GM23338 (cell line): ENCODE data around the gene RGCC. TPM values are rescaled to one million over a fixed set of nuclear protein-coding genes. Genes with fewer than 3 reads are reported as not detected.

Experiments
- ATAC-seq: fragments of 200-7000 bp; cut with Tn5 transposase; 3 replicates; pipeline ENCODE4 v1.9.1; 2020
- DNase-seq: peaks from one replicate; pipeline ENCODE4 v3.0.0-alpha.2; 2015; ENCODE audit warnings: low spot score
- H2AFZ ChIP-seq: fragments of 200-600 bp; sonication (generic); 2 replicates; pipeline ENCODE4 v1.8.0; 2016; ENCODE audit warnings: antibody characterized with exemption, mild to moderate bottlenecking, moderate library complexity
- H3F3A ChIP-seq: fragments of 200-600 bp; sonication (generic); replicated peaks from 2 replicates; pipeline ENCODE4 v1.8.0; 2017; ENCODE audit warnings: antibody characterized with exemption, mixed run types, low read depth
- H3K27ac ChIP-seq: fragments of 200-600 bp; sonication (generic); 2 replicates; pipeline ENCODE4 v1.6.1; 2016; ENCODE audit warnings: low read depth
- H3K27me3 ChIP-seq: fragments of 200-600 bp; sonication (generic); 2 replicates; pipeline ENCODE4 v1.8.0; 2016; ENCODE audit warnings: mild to moderate bottlenecking, mixed run types, moderate library complexity; ENCODE audit not compliant: insufficient read depth
- H3K36me3 ChIP-seq: fragments of 200-600 bp; sonication (generic); 2 replicates; pipeline ENCODE4 v1.8.0; 2016; ENCODE audit warnings: mild to moderate bottlenecking; ENCODE audit not compliant: insufficient read depth
- H3K4me1 ChIP-seq: fragments of 200-600 bp; sonication (generic); 2 replicates; pipeline ENCODE4 v1.8.0; 2016; ENCODE audit warnings: mild to moderate bottlenecking, moderate library complexity; ENCODE audit not compliant: insufficient read depth
- H3K4me2 ChIP-seq: fragments of 200-600 bp; sonication (generic); 2 replicates; pipeline ENCODE4 v1.7.1; 2017; ENCODE audit warnings: mixed run types
- H3K4me3 ChIP-seq: fragments of 200-600 bp; sonication (generic); 2 replicates; pipeline ENCODE4 v1.6.1; 2016; ENCODE audit warnings: mixed run types
- H3K79me2 ChIP-seq: fragments of 200-600 bp; sonication (generic); replicated peaks from 2 replicates; pipeline ENCODE4 v1.8.0; 2017; ENCODE audit warnings: mild to moderate bottlenecking; ENCODE audit not compliant: insufficient read depth
- H3K9me2 ChIP-seq: fragments of 200-600 bp; sonication (generic); 2 replicates; pipeline ENCODE4 v1.8.0; 2017; ENCODE audit not compliant: insufficient read depth
- H4K20me1 ChIP-seq: fragments of 200-600 bp; sonication (generic); replicated peaks from 2 replicates; pipeline ENCODE4 v1.8.0; 2017; ENCODE audit warnings: mild to moderate bottlenecking; ENCODE audit not compliant: insufficient read depth
- H3K27ac Mint-ChIP-seq: 2 replicates; pipeline ENCODE4 v1.8.0; 2020; ENCODE audit warnings: inconsistent platforms, mild to moderate bottlenecking, moderate library complexity, mixed read lengths
- H3K27me3 Mint-ChIP-seq: 3 replicates; pipeline ENCODE4 v1.8.0; 2022; ENCODE audit warnings: low read depth, mild to moderate bottlenecking, moderate library complexity, mixed read lengths, inconsistent platforms; ENCODE audit not compliant: insufficient read depth, poor library complexity
- H3K36me3 Mint-ChIP-seq: 3 replicates; pipeline ENCODE4 v1.8.0; 2021; ENCODE audit warnings: low read depth, mild to moderate bottlenecking, inconsistent platforms, moderate library complexity, mixed read lengths
- H3K4me1 Mint-ChIP-seq: 3 replicates; pipeline ENCODE4 v1.8.0; 2020; ENCODE audit warnings: mild to moderate bottlenecking, inconsistent platforms, mixed read lengths
- H3K4me3 Mint-ChIP-seq: 3 replicates; pipeline ENCODE4 v1.8.0; 2021; ENCODE audit warnings: moderate library complexity, mild to moderate bottlenecking, inconsistent platforms, mixed read lengths
- H3K9me3 Mint-ChIP-seq: 3 replicates; pipeline ENCODE4 v1.8.0; 2020; ENCODE audit warnings: moderate library complexity, mild to moderate bottlenecking, inconsistent platforms, mixed read lengths
- CREB1 ChIP-seq: fragments of 250-450 bp; sonication (Bioruptor Pico); IDR thresholded peaks from 2 replicates; pipeline ENCODE4 v1.5.0; 2020; ENCODE audit warnings: low read depth, mild to moderate bottlenecking, moderate library complexity
- CTCF ChIP-seq, 2 experiments: fragments of 200-600 bp in 1 of 2; sonication (generic) in 1 of 2; conservative IDR thresholded peaks; 2 replicates each; pipeline versions ENCODE4 v1.5.1 to v1.6.1; 2016 to 2017; ENCODE audit warnings: antibody characterized with exemption in 2 of 2, low read depth in 2 of 2, mild to moderate bottlenecking in 2 of 2, moderate library complexity in 1 of 2
- ETS1 ChIP-seq: IDR thresholded peaks from 2 replicates; pipeline ENCODE4 v1.6.1; 2016; ENCODE audit warnings: antibody characterized with exemption
- EZH2 ChIP-seq: fragments of 200-600 bp; sonication (generic); IDR thresholded peaks from one replicate; pipeline ENCODE4 v1.8.0; 2017; ENCODE audit warnings: antibody characterized with exemption, mild to moderate bottlenecking, low read depth; ENCODE audit not compliant: unreplicated experiment
- EZH2phosphoT487 ChIP-seq: fragments of 200-600 bp; sonication (generic); IDR thresholded peaks from one replicate; pipeline ENCODE4 v1.8.1; 2018; ENCODE audit warnings: antibody characterized with exemption; ENCODE audit not compliant: unreplicated experiment
- JUNB ChIP-seq: IDR thresholded peaks from one replicate; pipeline ENCODE4 v1.6.1; 2016; ENCODE audit warnings: antibody characterized with exemption; ENCODE audit not compliant: unreplicated experiment
- POLR2AphosphoS5 ChIP-seq: IDR thresholded peaks from 2 replicates; pipeline ENCODE4 v1.6.1; 2016; ENCODE audit warnings: antibody characterized with exemption, low read depth
- STAT1 ChIP-seq: IDR thresholded peaks from one replicate; pipeline ENCODE4 v1.6.1; 2016; ENCODE audit warnings: antibody characterized with exemption; ENCODE audit not compliant: unreplicated experiment
- ZNF114 ChIP-seq: fragments of 250-450 bp; sonication (Bioruptor Pico); IDR thresholded peaks from 2 replicates; pipeline ENCODE4 v1.5.0; 2020; ENCODE audit warnings: mild to moderate bottlenecking, moderate library complexity
- ZNF331 ChIP-seq: fragments of 250-450 bp; sonication (Bioruptor Pico); IDR thresholded peaks from 2 replicates; pipeline ENCODE4 v1.5.0; 2020; ENCODE audit warnings: low read depth, mild to moderate bottlenecking, moderate library complexity
- polyA plus RNA-seq: library from polyadenylated mRNA; unstranded; fragments of >200 nt; fragmentation: Nextera tagmentation; extraction: Ambion mirVana; gene quantifications from 2 replicates; pipeline ENCODE4 v1.2.1, GENCODE V29; 2016
- total RNA-seq: library from RNA; depleted of rRNA; stranded (reverse); fragments of >200 nt; shearing (Covaris generic); gene quantifications from 2 replicates; pipeline ENCODE4 v1.2.3, GENCODE V29; 2014
- TF ChIP-seq, protein P1 (sequence below): fragments of 250-450 bp; sonication (Bioruptor Pico); IDR thresholded peaks from 2 replicates; pipeline ENCODE4 v1.5.0; 2020; ENCODE audit warnings: mild to moderate bottlenecking, moderate library complexity

Gene RGCC
- total and polyA plus RNA-seq, 2 experiments from 2014 or later = 0.65 to 0.66 TPM

DNA sequence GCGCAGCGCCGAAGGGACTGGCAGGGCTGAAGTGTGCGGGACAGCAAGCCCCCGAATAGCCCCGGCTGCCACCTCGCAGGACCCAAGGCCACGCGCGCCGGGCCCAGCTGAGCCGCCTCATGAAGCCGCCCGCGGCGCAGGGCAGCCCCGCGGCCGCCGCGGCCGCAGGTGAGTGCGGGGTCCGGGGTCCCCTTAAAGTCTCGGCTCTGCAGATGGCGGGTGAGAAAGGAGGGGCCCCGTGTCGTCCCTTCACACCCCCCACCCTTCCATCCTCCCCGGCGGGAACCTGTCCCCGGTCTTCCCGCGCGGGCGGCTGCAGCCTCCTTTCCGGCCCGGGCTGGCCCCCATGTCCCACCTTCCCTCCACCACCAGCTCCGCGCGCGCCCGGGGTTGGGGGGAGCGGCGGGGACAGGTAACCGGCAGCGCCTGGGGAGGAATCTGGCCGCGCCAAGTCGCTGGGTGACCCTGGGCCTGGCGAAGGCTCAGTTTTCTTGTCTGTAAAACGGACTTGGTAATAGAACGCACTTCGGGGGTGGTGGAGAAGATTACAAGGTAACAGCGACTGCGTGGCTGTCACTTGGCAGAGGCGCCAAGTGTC lies 338 bp downstream of the RGCC start (continued):
- TF ChIP-seq, protein P1, sequence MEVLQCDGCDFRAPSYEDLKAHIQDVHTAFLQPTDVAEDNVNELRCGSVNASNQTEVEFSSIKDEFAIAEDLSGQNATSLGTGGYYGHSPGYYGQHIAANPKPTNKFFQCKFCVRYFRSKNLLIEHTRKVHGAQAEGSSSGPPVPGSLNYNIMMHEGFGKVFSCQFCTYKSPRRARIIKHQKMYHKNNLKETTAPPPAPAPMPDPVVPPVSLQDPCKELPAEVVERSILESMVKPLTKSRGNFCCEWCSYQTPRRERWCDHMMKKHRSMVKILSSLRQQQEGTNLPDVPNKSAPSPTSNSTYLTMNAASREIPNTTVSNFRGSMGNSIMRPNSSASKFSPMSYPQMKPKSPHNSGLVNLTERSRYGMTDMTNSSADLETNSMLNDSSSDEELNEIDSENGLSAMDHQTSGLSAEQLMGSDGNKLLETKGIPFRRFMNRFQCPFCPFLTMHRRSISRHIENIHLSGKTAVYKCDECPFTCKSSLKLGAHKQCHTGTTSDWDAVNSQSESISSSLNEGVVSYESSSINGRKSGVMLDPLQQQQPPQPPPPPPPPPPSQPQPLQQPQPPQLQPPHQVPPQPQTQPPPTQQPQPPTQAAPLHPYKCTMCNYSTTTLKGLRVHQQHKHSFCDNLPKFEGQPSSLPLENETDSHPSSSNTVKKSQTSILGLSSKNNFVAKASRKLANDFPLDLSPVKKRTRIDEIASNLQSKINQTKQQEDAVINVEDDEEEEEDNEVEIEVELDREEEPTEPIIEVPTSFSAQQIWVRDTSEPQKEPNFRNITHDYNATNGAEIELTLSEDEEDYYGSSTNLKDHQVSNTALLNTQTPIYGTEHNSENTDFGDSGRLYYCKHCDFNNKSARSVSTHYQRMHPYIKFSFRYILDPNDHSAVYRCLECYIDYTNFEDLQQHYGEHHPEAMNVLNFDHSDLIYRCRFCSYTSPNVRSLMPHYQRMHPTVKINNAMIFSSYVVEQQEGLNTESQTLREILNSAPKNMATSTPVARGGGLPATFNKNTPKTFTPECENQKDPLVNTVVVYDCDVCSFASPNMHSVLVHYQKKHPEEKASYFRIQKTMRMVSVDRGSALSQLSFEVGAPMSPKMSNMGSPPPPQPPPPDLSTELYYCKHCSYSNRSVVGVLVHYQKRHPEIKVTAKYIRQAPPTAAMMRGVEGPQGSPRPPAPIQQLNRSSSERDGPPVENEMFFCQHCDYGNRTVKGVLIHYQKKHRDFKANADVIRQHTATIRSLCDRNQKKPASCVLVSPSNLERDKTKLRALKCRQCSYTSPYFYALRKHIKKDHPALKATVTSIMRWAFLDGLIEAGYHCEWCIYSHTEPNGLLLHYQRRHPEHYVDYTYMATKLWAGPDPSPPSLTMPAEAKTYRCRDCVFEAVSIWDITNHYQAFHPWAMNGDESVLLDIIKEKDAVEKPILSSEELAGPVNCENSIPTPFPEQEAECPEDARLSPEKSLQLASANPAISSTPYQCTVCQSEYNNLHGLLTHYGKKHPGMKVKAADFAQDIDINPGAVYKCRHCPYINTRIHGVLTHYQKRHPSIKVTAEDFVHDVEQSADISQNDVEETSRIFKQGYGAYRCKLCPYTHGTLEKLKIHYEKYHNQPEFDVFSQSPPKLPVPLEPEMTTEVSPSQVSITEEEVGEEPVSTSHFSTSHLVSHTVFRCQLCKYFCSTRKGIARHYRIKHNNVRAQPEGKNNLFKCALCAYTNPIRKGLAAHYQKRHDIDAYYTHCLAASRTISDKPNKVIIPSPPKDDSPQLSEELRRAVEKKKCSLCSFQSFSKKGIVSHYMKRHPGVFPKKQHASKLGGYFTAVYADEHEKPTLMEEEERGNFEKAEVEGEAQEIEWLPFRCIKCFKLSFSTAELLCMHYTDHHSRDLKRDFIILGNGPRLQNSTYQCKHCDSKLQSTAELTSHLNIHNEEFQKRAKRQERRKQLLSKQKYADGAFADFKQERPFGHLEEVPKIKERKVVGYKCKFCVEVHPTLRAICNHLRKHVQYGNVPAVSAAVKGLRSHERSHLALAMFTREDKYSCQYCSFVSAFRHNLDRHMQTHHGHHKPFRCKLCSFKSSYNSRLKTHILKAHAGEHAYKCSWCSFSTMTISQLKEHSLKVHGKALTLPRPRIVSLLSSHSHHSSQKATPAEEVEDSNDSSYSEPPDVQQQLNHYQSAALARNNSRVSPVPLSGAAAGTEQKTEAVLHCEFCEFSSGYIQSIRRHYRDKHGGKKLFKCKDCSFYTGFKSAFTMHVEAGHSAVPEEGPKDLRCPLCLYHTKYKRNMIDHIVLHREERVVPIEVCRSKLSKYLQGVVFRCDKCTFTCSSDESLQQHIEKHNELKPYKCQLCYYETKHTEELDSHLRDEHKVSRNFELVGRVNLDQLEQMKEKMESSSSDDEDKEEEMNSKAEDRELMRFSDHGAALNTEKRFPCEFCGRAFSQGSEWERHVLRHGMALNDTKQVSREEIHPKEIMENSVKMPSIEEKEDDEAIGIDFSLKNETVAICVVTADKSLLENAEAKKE = no peak
- no peak for TF ChIP-seq ETS1
- TF ChIP-seq POLR2AphosphoS5 = no peak
- no peak for TF ChIP-seq CREB1 (CRISPR knock-in tag)
- peak; percentile 80 for TF ChIP-seq EZH2
- TF ChIP-seq ZNF114 (CRISPR knock-in tag) = no peak

- H3K4me1 ChIP-seq = no peaks in the 10 kb centered on the region
- peaks cover 8% of the 10 kb centered on the region; the same call in 1 of the 3 replicates for H3K9me3 Mint-ChIP-seq
- H2AFZ ChIP-seq = peak overlapping the region; percentile 97
- peak overlapping the region; percentile 87 for H3K4me2 ChIP-seq
- 0 out of 2 replicates have a peak, but pooled peaks cover 5% of the 10 kb centered on the region for H3F3A ChIP-seq
- H3K4me3 ChIP-seq = peak overlapping the region; percentile 71
- no peak overlapping the region for H3K27ac ChIP-seq
- no peaks in the 10 kb centered on the region for H3K79me2 ChIP-seq
- ATAC-seq (peak; percentile 34), DNase-seq (peak; percentile 55)
- H3K4me1 Mint-ChIP-seq = peaks cover 4% of the 10 kb centered on the region; the same call in 1 of the 3 replicates
- peaks cover 69% of the 10 kb centered on the region for H3K27me3 ChIP-seq
- H3K36me3 ChIP-seq = no peaks in the 10 kb centered on the region
- peak overlapping the region; percentile 67 for H3K4me3 Mint-ChIP-seq
- no peaks in the 10 kb centered on the region; the same call in 2 of the 3 replicates for H3K36me3 Mint-ChIP-seq
- H3K9me2 ChIP-seq = no peaks in the 10 kb centered on the region
- H4K20me1 ChIP-seq = no peaks in the 10 kb centered on the region
- H3K27ac Mint-ChIP-seq = no peak overlapping the region
- peaks cover 48% of the 10 kb centered on the region for H3K27me3 Mint-ChIP-seq
- TF ChIP-seq ZNF114 (CRISPR knock-in tag) = no peak
- TF ChIP-seq ZNF331 = no peak
- TF ChIP-seq ETS1 = no peak
- no peak for TF ChIP-seq CREB1 (CRISPR knock-in tag)
- no peak for TF ChIP-seq POLR2AphosphoS5
- TF ChIP-seq EZH2phosphoT487 = peak; percentile 44
- no peak for TF ChIP-seq JUNB
- TF ChIP-seq CTCF (conservative IDR thresholded peaks at IDR 0.05; ENCODE audit: low read depth in 2 of 2) = 0 out of 4 replicates have a peak, but pooled peaks of 1 of the 2 experiments have one; percentile 0
- TF ChIP-seq STAT1 = no peak
Observed at GRCh38 chr13:41458187-41458760, 924 bp downstream of the RGCC start.
